ENCODE data around the gene INTS13.
"Not testable (repeated sequence)": the region's sequence is repeated elsewhere in the genome, so short reads cannot be mapped to it uniquely, and the experiment has no call there.

Gene INTS13

GRCh38 chr12:26870491-26871419, 67.0 kb downstream of the INTS13 start:
- no peak for DNase-seq (ENCODE audit: low read depth in 2 of 2)

DNA sequence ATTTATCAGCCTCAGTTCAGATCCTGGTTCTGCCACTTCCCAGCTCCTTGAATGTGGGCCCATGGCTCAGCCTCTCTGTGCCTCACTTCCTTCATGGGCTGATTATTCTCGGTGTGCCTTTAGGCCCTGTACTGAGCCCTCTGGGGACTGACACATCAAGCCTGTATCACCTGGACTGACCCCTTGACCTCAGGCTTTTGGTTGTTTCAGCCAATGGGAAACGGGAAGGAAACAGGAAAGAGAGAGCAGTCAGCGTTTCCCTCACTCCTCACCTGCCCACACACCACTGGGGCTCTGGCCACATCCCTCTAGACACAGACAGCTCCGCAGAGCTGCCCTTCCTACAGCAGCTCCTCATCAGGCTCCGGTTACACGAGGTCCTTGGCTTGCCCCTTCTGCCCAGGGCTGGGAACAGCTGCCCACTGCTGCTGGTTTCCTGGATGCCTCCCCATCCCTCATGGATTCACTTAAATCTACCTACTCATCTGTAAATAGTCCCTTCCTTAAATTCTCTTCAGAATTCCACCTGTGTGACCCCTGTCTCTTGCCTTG, 67.8 kb downstream of the INTS13 start:
- DNase-seq (ENCODE audit: low read depth in 2 of 2) = no peak

DNA sequence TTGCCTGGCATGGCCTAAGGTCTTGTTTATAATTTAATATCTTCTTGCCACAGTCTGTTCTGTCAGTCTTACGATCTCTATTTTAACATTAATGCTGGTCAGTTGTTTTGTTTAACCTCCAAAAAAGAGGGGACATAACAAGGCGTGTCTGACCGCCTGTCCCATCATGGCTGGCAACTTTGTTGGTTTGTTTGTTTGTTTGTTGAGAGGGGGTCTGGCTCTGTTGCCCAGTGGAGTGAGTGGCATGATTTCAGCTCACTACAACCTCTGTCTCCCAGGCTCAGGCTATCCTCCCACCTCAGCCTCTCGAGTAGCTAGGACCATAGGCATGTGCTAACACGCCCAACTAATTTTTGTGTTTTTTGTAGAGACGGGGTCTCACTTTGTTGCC, 68.7 kb downstream of the INTS13 start:
- no peak for DNase-seq (ENCODE audit: low read depth in 2 of 2)

- DNase-seq (ENCODE audit: low read depth in 2 of 2) = no peak
These were observed 69.2 kb downstream of the INTS13 start for GRCh38 chr12:26868447-26869103.

GRCh38 chr12:26867080-26867479, 70.7 kb downstream of the INTS13 start:
- no peak for DNase-seq (ENCODE audit: low read depth in 2 of 2)

- no peak for DNase-seq (ENCODE audit: low read depth in 2 of 2)
These were observed 74.3 kb downstream of the INTS13 start for GRCh38 chr12:26863515-26863914.

DNA sequence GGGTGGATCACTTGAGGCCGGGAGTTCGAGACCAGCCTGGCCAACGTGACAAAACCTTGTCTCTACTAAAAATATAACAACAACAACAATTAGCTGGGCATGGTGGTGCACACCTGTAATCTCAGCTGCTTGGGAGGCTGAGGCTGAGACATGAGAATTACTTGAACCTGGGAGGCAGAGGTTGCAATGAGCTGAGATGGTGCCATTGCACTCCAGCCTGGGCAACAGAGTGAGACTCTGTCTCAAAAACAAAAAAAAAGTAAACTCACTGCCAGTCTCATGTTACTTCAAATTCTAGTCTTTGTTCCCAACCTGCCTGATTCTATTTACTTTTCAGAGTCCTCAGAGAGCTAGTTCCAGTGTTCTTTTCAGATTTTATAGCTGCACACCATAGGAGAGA, 75.0 kb downstream of the INTS13 start:
- not testable (repeated sequence) for DNase-seq (ENCODE audit: low read depth in 2 of 2)

GRCh38 chr12:26861690-26862089, 76.1 kb downstream of the INTS13 start:
- no peak for DNase-seq (ENCODE audit: low read depth in 2 of 2)

DNA sequence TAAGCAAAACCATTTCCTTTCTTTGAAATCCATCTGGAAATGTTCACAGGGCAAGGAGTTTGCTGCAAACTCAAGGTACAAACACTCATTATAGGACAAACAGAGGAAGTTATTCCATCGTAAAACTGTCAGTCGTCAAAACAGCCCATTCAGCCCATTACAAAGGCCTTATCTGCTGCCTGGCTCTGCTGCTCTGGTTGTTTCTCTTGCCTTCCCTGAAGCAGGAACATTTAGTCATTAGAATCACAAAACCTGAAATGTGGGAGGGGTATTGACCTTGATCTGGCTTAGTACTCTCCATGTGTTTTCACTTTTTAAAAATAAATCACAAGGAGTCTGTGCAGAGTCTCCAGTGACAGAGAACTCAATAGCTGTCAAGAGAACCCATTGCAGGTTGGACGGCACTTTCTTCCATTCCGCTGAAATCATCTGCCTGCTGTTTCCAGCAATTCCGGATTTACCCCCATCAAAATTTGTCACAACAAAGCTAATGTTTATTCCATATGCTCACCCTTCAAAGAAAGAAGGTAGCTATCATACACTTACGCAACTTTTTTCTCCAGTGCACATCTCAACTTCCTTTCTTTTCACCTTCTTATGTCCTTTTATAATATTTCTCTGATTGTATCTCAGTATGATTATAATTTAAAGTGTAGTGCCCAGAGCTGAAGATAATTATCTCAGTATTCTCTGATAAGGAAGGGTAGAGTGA, 80.2 kb downstream of the INTS13 start:
- no peak for DNase-seq (ENCODE audit: low read depth in 2 of 2)

DNA sequence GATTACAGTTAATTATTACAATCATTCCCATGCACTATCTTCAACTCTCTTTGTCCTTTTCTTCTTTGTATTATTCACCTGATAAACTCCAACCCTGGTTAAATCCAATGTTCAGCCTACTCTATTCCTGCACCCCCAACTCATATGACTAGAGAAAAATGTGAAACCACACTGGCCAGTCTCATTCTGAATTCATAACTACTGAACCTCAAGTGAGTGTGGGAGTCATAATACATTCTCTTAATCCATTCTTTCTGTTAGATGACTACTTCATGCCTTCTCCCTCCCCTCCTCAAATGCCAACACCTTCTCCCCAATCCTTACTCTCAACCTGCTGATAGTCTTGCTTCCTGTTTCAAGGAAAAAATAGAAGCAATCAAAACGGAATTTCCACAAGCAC, 82.4 kb downstream of the INTS13 start:
- no peak for DNase-seq (ENCODE audit: low read depth in 2 of 2)

All from stimulated activated CD4-positive, alpha-beta T cell treated with anti-CD3 and anti-CD28 coated beads, Interleukin-4, amount 100 ng/mL, for 48 hours (primary cell).